NOMO-1 (cell line): ENCODE measurements around the gene MT3.
A peak's percentile ranks its signal among the peaks of the same experiment; 100 is the strongest.
"Not testable (repeated sequence)": the region's sequence is repeated elsewhere in the genome, so short reads cannot be mapped to it uniquely, and the experiment has no call there.

Experiments
- DNase-seq, 2 experiments: peaks; one replicate each; lab custom pipeline; 2025; ENCODE audit not compliant: unreplicated experiment in 2 of 2; lab: John Stamatoyannopoulos, UW

MT3 gene

DNA sequence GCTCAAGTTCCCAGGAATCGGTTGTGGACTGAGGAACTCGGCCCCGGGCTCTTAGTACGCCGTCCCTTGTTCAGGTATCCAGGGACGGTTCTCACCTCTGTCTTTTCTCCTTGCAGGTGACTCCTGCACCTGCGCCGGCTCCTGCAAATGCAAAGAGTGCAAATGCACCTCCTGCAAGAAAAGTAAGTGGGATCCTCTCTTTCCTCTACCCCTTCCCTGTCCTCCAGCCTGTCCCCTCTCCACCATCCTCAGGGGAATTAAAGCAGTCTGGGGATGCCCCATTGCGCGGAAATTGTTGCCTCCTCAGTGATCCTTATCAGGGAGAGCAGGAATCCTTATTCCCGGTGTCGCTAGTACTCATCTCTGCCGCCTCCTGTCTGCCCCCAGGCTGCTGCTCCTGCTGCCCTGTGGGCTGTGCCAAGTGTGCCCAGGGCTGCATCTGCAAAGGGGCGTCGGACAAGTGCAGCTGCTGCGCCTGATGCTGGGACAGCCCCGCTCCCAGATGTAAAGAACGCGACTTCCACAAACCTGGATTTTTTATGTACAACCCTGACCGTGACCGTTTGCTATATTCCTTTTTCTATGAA, 19.6 kb downstream of the MT3 start:
- no peak for DNase-seq

DNA sequence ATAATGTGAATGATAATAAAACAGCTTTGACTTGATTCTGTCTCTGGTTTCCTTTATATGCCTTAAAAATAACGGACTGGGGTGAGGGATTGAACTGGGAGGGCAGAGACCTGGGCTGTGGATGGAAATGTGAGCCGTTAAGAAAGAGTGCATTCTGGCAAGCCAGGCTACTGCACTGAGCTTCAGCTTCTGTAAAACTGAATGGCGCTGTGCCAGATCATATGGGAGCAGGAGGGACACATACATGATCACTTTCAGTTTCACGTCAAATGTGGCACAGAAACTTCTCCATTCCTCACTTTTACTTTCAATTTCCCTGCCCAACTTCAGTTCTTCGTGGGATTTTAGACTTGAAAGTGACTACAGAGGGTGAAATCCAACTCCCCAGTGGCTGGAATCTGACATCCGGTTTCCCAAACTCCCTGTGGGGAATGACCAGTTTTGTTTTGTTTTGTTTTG, 20.2 kb downstream of the MT3 start:
- peak; percentile 76 to 98 for DNase-seq

DNA sequence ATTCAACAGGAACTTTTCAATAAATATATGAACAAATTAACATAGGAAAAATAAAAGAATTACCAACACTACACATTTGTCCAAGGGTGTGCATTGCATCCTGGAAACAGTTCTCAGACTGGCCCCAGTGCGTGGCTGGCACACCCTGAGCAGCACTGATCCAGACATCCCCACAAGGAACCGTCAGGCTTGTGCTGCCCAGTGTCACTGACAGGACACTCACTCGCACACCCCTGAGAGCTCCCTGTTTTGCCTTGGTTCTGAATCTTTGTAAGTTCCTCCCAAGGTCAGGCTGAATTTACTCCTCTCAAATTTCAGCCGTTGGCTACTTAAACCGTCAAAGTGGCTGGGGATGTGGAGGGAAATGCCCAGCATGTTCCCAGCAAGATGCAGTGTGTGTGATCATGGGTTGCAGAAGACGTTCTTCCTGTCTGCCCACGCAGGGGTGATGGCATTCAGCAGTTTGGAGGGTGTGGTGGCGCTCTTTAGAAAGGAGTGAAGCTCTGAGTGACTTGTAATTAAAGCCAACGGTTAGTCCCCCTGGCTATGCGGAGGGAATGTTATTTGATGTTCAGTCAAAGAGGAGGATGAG, 20.8 kb downstream of the MT3 start:
- DNase-seq, result peak; percentile 42 to 60

DNA sequence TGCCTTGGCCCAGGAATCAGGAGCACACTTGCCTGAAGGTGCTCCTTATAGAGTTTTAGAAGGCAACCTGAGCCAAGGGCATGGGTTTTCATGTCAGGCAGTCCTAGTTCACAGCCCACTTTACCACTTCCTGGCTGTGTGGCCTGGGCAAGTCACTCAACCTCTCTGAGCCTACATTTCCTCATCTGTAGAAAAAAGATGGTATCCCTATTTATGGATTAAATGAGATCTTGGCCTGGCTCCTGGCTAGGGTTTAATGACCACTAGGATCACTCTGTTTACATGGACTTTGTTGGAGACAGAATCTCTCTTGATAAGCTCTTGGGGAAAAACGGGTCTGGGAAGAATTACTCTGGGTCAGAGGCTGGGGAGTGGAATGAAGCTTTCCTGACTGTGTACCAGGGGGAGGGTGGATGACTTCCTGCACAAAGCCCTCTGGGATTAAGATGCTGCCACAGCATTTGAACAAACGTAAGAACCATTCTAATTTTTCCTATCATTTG, 21.3 kb downstream of the MT3 start:
- no peak for DNase-seq

DNA sequence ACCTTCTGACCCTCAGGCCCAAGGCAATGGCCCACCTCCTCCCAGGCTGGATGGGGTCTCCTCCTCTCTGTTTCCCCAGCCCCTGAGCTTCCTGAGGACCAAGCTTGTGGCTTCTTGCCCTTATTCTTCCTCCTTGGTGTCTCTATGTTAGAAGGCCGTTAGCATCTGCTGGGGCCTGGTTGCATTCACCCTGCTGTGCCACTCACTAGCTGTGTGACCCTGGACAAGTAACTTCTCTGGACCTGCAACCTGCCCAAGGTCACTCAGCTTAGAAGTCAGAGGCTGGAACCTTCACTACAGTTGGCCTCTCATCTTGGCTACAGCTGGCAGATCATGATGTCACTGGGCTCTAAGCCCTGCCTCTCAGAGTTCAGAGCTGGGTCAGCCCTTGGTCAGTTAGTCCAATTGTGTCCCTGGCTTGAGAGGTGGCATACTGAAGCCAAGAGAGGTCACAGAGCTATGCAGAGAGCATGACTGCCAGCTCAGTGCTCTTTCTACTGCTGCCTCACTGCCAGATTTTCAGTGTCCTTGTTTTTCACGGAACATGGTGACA, 22.0 kb downstream of the MT3 start:
- DNase-seq, result no peak

DNA sequence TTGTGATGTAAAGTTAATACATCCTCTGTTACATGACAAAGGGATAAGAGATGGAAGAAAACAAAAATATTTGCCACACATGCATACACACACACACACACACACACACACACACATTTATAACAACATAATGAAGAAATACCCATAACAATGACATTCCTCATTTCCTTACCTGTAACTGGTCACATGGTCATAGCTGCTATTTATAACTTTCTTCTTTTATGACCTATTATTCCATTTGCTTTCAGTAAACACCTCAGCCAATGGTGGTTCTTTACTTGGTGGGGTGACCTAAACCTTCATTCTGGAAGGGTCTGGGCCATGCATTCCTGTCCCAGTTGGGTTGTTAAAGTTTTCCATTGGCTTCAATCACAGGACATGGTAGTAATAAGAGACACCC, 24.4 kb downstream of the MT3 start:
- no peak for DNase-seq

DNA sequence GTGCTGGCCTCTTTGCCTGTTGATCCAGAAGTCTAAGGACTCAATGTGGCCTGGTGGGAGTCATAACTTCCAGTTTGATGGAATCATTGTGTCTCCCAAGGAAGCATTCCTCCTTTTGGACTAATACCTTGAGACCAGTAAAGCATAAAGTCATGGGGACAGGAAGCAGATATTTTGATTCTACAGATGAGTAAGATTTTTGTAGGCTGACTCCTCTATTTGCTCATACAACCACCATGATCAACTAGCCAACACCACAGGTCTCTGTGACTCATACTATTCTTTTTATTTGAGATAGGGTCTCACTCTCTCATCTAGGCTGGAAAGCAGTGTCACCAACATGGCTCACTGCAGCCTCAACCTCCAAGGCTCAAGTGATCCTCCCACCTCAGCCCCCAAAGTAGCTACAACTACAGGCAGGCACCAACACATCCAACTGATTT, 25.2 kb downstream of the MT3 start:
- no peak for DNase-seq

DNA sequence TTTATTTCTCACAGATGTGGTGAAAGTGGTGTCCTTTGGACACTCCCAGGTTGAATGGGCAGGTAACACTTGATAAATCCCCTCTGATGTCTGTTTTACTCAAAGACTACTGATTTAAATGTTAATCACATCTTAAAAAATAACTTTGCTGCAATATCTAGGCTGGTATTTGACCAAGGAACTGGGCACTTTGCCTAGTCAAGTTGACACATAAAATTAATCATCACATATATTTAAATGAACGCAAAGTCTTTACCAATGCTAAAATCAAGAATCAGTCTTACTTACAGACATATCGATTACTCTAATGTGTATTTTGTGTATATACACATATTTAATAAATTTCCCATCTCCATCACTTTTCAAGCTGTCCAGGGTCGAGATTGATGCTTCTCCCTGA, 26.0 kb downstream of the MT3 start:
- no peak for DNase-seq

DNA sequence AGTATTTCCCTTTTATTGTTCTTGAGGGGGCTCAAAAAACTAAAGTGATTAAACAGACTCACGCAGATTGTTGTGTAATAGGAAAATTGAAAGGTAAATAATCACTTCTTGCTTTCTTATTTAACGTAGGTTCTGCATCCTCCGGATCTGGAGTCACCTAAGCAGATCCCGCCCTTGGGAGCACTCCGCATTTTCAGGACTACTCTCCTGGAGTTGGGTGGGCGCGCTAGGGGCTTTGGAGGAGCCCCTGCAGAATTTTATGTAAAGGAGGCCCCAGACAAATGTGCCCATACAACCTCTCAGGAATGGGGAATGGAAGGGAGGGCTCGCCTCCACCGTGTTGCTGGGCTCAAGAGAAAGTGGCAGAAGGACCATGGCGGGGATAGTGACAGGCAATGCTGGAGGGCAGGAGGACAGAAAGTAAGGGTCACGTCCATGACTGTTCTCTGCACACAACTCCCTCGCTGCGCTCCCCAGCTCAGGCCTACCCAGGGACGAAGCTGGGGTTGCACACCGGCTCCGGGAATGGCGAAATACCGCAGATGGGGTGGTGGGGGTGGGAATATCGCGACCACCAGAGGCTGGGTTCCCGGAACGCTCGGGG, 27.4 kb downstream of the MT3 start:
- DNase-seq, result no peak

DNA sequence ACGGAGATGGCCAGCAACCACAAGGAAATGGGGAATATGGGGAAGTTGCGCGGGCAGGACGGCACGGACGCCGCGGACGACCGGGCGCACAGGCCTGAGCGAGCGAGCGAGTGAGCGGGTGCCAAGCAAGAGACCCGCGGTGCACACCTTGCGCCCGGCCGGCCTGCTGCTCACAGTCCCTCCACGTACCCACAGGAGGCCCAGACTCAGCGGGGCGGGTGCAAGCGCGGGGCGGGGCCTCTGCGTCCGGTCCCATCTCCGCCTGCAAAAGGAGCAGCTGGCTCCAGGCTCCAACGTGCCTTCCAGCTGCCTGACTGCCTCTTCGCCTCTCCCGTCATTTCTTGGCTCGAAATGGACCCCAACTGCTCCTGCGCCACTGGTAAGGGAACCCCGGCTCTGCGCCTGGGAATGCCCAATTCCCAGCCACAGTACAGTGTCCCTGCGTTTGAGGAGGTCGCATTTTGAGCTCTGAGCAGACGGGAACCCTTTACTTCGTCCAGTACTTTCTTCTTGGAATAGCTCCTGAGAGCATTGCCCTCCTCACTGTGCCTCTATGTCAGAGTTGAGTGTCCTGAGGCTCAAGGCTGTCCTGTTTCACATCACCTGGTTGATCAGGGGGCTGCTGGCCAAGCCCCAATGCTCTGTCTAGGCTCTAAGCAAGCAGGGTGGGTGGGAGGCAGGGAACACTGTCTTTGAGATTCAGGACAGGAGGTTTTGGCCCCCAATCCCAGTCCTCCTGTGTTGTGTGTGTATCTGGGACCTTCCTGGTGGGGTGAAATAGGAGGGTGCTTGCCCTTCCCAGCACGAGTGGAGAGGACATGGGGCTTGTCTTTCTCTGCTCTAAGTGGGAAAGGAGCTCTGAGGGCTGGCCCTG, 28.1 kb downstream of the MT3 start:
- DNase-seq, result peak; percentile 29 to 62

DNA sequence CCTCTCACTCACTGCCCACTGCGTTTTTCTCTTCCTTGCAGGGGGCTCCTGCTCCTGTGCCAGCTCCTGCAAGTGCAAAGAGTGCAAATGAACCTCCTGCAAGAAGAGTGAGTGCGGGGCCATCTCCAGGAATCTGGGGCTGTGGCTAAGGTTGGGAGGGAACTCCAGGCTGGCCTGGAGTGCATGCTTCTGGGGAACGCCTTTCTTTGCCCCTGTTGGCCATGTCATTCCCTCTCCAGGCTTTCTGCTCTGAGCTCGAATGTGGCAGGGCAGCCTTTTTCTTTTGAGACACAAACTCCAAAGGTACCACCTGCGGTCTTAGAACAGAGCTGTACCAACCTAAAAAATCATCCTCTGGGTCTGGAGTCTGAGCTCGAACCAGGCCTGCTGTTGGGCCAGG, 28.8 kb downstream of the MT3 start:
- DNase-seq, result no peak

DNA sequence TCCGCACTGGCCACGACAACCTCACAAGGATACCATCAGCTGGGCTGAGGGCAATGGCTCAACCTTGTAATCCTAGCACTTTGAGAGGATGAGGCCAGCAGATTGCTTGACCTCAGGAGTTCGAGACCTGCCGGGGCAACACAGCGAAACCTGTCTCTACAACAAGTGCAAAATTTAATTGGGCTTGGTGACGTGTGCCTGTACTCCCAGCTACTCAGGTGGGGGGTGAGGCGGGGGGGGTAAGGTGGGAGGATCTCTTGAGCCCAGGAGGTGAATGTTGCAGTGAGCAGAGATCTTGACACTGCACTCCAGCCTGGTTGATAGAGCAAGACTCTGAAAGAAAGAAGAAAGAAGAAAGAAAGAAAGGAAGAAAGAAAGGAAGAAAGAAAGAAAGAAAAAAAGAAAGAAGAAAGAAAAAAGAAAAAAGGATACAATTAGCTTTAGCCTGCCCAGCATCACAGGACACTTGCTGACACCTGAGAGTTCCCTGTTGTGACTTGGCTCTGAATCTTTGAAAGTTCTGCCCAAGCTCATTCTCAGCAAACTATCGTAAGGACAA, 31.1 kb downstream of the MT3 start:
- no peak for DNase-seq

DNA sequence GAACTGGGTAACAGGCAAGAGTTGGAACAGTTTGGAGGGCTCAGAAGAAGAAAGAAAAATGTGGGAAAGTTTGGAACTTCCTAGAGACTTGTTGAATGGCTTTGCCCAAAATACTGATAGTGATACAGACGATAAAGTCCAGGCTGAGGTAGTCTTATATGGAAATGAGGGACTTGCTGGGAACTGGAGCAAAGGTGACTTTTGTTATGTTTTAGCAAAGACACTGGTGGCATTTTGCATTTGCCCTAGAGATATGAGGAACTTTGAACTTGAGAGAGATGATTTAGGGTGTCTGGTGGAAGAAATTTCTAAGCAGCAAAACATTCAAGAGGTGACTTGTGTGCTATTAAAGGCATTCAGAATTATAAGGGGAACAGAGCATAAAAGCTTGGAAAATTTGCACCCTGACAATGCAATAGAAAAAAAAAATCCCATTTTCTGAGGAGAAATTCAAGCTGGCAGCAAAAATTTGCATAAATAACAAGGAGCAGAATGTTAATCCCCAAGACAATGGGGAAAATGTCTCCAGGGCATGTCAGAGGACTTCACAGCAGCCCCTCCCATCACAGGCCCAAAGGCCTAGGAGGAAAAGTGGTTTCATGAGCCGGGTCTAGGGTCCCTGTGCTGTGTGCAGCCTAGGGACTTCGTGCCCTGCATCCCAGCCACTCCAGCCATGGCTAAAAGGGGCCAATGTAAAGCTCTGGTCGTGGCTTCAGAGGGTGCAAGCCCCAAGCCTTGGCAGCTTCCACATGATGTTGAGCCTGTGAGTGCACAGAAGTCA, 32.5 kb downstream of the MT3 start:
- not testable (repeated sequence) for DNase-seq

DNA sequence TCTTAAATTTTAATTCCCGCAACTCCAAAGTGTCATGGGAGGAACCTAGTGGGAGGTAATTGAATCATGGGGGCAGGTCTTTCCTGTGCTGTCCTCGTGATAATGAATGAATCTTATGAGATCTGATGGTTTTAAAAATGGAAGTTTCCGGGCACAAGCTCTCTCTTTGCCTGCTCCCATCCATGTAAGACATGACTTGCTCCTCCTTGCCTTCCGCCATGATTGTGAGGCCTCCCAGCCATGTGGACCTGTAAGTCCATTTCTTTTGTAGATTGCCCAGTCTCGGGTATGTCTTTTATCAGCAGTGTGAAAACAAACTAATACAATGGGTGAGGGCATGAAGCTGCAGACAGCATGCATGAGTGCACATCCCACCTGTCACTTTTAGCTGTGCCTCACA, 33.9 kb downstream of the MT3 start:
- not testable (repeated sequence) for DNase-seq

DNA sequence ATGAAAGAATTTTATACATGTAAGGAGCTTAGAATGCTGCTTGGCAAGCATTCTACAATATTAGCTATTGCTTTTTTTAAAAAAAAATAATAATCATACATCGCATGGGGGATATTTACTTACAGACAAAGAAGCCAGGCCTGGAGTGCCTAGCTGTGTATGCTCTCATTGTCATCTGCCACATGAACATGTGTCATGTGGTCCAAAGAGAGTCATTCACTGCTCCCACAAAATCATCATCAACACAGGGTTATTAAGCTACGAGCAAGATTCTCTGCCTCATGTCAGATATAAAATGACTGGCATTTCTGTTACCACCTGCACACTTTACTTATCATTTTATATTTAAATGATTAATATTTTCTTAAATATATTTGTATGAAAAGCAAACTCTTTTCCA, 34.3 kb downstream of the MT3 start:
- no peak for DNase-seq

DNA sequence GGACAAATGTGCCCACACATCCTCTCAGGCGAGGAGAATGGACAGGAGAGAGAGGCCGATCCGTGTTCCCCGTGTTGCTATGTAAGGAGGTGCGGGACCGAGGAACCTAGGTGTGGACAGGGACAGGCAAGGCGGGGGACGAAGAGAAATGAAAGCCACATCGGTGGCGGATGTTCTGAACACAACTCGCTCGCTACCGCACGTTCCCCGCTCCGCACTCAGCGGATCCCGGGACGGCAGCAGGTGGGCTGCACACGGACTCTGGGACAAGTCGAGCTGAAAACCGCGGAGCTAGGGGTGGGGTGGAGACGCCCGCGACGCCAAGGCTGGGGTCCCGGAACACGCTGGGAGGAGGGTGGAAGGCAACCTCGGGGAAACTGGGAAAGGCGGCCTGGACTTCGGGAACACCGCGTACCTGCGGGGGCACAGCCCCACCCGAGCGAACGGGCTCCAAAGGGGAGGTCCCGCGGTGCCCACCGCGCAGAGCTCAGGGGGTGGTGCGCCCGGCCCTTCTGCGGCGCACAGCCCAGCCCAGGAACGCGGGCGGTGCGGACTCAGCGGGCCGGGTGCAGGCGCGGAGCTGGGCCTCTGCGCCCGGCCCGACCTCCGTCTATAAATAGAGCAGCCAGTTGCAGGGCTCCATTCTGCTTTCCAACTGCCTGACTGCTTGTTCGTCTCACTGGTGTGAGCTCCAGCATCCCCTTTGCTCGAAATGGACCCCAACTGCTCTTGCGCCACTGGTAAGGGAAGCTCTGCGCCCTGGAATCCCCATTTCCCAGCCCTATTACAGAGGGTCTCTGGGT, 36.0 kb downstream of the MT3 start, which contains the start of gene MT1E:
Gene MT1E, plus strand, starts transcription at position 642 of the 803 bp plus-strand sequence. Its CDS starts 71 bp downstream, at position 713.
- peak; percentile 86 to 96 for DNase-seq

DNA sequence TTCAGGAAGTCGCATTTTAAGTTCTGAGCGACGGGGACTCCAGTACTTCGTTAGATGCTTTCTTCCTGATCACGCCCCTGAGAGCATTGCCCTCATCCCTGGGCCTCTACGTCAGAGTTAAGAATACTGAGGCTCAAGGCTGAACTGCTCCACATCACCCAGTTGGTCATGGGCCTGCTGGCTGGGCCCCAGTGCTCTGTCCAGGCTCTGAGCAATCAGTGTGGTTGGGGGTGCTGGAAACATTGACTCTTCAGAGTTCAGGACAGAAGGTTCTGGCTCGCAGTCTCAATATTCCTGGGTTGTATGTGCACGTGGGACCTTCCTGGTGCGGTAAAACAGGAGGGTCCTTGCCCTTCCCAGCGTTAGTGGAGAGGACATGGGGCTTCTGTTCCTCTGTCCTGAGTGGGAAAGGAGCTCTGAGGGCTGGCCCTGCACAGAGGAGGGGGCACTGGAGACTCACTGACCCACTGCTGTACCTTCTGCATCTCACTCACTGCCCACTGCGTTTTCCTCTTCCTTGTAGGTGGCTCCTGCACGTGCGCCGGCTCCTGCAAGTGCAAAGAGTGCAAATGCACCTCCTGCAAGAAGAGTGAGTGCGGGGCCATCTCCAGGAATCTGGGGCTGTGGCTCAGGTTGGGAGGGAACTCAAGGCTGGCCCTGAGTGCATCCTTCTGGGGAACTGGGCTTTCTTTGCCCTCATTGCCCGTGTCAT, 36.8 kb downstream of the MT3 start:
- no peak for DNase-seq

DNA sequence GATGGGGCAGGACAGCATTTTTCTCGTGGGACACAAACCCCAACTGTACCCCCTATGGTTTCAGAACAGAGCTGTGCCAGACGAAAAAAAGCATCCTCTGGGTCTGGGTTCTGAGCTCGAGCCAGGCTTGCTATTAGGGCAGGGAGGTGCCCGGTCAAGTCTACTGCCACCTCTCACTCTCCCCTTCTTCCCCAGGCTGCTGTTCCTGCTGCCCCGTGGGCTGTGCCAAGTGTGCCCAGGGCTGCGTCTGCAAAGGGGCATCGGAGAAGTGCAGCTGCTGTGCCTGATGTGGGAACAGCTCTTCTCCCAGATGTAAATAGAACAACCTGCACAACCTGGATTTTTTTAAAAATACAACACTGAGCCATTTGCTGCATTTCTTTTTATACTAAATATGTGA, 37.4 kb downstream of the MT3 start:
- no peak for DNase-seq
